NCI-H1694 (cell line): Measurements from ENCODE around the gene RSPO3.
"Not testable (repeated sequence)": the region's sequence is repeated elsewhere in the genome, so short reads cannot be mapped to it uniquely, and the experiment has no call there.

ENCODE experiments used
- DNase-seq: peaks from one replicate; lab custom pipeline; 2025; lab: John Stamatoyannopoulos, UW

Gene RSPO3

GRCh38 chr6:127206531-127207095 is 88.1 kb downstream of the RSPO3 start:
- no peak for DNase-seq

DNA sequence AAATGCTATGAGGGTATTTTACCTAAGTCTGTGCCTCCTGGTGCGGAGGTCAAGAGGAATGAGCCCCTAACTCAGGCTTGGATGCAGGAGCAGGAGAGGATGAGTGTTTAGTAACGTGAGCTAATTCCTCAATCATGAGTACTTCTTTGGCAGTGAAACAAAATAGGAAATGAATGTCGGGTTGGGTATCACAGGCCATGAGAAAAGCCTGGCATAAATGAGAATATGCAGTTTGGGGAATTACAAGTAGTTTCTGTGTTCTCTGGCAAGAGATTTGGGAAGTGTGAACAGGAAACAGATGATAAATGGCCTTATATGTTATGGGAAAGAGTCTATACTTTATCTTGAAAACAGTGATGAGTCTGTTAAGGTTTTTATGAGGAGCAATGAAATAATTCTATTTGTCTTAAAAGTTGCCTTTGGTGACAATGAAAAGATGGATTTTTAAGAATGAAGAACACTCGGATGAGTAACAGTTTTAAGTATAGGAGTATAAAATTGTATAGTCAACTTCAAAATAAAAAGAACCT is 89.2 kb downstream of the RSPO3 start:
- no peak for DNase-seq

DNA sequence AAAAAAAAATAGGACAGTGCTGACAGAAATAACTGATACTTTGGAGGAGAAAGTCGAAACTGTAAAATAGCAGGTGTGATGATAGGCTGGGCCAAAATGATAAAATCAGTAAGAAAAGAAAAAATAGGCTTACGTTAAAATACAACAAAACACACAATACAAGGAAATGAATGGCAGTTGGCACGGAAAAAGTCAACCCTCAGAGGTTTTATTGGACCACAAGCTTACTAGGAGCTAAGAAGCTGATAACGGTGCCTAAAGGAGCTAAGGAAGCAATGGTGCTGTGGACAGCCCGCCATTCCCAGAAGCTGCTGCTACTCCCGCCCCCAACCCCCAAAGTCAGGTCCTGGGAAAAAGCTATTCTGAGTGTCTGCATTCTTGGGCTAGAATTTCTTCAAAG is 92.3 kb downstream of the RSPO3 start:
- DNase-seq: no peak

DNA sequence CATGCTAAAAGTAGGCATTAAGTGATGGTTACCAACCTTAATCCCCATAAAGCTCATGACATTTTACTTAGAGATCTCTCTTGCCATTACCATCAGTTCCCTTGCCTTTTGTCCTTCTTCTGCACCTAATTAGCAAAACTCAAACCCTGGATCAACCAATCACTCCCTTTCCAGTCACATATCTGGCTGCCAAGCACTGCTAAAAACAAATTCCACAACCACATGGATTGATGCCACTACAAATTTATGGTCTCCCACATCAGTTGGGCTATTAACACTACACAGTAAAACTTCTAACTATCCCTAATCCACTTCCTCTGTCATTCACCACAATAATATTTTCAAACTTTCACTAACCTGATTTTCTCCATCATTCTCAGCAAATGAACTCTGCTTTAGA is 93.9 kb downstream of the RSPO3 start:
- no peak for DNase-seq

DNA sequence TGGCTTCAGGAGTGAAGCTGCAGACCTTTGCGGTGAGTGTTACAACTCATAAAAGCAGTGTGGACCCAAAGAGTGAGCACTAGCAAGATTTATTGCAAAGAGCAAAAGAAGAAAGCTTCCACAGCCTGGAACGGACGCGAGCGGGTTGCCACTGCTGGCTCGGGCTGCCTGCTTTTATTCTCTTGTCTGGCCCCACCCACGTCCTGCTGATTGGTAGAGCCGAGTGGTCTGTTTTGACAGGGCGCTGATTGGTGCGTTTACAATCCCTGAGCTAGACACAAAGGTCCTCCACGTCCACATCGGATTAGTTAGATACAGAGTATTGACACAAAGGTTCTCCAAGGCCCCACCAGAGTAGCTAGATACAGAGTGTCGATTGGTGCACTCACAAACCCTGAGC is 95.6 kb downstream of the RSPO3 start:
- DNase-seq: not testable (repeated sequence)

GRCh38 chr6:127214531-127214930 is 96.1 kb downstream of the RSPO3 start:
- not testable (repeated sequence) for DNase-seq

DNA sequence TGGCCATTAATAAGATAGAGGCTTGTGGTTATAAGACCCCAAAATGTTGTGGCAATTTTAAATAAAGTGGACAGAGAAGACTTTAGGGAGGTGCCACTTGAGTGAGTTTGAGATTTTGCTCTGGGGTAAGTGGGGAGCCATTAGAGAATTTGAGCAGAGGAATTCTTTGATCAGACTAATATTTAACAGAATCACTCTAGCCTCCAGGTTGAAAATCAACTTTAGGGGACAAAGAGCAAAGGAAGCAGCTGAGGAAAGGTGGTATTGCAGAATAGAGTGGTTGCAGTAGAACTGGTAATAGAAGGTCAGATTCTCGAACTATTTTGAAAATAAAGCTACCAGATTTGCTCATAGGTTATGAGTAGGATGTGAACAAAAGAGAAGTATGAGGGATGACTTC is 97.5 kb downstream of the RSPO3 start:
- DNase-seq: no peak

GRCh38 chr6:127216810-127217789 is 98.6 kb downstream of the RSPO3 start:
- DNase-seq: no peak

- DNase-seq: no peak
Measured at GRCh38 chr6:127219869-127220268, 101.4 kb downstream of the RSPO3 start.

- DNase-seq: no peak
Measured at GRCh38 chr6:127221201-127221600, 102.7 kb downstream of the RSPO3 start.

GRCh38 chr6:127222418-127222817 is 103.9 kb downstream of the RSPO3 start:
- DNase-seq: no peak

GRCh38 chr6:127225497-127225896 is 107.0 kb downstream of the RSPO3 start:
- no peak for DNase-seq

DNA sequence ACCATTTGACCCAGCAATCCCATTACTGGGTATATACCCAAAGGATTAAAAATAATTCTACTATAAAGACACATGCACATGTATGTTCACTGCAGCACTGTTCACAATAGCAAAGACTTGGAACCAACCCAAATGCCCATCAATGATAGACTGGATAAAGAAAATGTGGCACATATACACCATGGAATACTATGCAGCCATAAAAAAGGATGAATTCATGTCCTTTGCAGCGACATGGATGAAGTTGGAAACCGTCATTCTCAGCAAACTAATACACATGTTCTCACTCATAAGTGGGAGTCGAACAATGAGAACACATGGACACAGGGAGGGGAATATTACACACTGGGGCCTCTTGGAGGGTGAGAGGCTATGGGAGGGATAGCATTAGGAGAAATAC is 115.3 kb downstream of the RSPO3 start:
- DNase-seq: not testable (repeated sequence)

DNA sequence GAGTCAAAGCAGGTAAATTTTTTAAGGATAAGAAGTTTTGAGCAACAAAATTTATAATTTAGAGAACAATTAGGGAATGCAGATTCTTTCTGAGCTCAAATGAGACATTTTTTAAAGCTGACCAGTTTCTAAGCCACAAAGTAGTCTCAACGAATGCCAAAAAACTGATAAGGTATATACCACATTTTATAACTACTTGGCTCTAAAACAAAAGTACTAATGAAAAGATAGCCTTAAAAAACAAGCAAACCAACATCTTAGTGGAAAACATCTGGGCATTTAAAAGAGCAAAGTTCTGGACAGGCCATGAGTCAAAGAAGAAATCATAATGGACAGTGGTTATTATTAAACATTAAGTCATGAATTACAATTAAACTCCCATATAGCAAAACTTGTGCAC is 125.0 kb downstream of the RSPO3 start:
- DNase-seq: no peak
